Measurements from ENCODE around the gene ZNF521.
A peak's percentile ranks its signal among the peaks of the same experiment; 100 is the strongest.

The ZNF521 gene

DNA sequence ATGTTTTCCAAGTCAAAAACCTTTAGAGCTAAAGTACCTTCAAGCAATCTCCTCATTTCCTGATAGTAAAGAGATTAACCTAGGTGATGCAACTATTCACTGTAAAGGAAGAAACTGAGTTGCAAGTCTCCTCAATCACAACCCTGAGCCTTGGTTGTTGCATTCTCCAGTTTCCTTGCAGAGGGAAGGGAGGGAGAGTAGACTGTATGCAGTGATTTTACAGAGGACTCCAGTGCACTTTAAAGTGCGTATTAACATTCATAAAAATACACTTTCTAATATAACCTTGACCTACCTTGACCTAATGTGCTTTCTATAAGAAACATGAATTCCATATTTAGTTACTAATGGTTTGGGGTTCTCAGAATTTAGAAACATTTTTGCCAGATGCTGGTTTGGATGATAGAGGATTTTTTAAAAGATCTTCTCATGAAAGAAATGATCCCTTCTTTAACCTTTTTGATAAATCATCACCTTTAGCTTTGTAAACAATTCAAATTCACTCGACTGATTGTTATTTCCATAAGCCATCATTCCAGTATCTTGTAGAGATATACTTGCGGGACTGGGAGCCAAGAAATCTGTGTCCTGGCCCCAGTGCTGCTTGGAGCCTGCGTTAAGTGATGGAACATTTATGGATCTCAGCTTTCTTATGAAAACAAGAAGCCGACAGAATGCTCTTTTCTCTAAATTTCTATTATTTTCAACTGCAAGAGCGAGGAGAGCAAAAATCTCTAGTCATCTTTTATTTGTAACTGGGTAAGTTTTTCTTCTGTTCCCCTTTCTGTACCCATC, 228.3 kb downstream of the ZNF521 start:
- DNase-seq: no peak

DNA sequence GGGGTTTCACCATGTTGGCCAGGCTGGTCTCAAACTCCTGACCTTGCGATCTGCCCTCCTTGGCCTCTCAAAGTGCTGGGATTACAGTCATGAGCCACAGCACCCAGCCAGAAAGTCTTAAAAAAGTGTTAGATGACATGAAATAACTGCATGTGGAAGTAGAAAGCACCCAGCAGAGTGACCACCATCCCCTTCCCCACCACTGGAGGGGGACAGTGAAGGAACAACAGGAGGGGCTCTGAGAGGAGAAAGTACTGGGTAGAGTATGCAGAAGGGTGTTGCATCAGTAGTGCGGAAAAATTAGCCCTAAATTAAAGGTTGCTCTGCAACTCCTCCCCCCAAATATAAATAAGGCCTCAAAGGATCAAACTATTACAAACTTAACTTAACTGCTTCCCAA, 230.5 kb downstream of the ZNF521 start:
- DNase-seq: no peak

DNA sequence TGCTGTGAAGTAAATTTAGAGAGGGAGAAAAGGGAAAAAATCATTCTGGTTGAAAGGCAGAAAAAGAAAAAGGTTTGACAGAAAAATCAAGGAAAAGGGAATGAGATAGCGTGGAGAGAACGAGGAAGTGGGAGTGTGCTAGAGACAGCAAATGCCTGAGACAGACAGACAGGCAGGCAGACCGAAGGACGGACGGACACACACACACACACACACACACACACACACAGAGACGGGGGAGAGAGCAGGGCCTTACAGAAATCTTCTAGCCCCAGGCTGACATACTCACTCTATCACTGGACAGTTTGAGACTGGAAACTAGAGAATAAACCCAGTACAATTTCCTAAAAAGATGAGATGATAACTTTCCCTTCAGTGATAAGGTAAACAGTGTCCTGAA, 238.4 kb downstream of the ZNF521 start:
- no peak for DNase-seq

DNA sequence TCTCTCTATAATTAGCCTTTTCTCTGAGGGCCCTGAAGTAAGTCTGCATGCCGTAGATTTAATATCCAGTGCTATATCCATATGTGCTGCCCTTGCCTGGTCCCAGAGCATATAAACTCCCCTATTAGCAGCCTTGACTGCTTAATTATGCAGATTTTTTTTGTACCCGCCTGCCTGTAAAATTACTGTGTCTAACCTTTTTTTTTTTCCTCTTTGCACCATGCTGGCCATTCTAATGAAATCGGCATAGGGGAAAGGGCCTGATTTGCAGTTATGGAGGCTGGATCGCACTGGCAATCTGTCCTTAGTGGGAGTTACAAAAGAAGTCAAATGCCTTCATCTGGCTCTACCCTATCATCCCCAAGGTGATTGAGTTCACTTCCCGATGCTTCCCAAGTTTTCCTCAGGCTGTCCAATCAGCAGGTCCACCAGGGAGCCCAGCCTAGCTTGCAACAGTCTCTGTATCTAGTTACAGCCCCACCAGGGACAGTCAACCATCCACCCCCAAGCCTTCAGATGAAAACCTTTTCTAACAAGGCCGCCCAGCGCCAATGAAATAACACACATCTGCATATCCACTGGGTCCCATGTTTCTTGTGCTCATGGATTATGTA, 239.0 kb downstream of the ZNF521 start:
- DNase-seq: no peak

DNA sequence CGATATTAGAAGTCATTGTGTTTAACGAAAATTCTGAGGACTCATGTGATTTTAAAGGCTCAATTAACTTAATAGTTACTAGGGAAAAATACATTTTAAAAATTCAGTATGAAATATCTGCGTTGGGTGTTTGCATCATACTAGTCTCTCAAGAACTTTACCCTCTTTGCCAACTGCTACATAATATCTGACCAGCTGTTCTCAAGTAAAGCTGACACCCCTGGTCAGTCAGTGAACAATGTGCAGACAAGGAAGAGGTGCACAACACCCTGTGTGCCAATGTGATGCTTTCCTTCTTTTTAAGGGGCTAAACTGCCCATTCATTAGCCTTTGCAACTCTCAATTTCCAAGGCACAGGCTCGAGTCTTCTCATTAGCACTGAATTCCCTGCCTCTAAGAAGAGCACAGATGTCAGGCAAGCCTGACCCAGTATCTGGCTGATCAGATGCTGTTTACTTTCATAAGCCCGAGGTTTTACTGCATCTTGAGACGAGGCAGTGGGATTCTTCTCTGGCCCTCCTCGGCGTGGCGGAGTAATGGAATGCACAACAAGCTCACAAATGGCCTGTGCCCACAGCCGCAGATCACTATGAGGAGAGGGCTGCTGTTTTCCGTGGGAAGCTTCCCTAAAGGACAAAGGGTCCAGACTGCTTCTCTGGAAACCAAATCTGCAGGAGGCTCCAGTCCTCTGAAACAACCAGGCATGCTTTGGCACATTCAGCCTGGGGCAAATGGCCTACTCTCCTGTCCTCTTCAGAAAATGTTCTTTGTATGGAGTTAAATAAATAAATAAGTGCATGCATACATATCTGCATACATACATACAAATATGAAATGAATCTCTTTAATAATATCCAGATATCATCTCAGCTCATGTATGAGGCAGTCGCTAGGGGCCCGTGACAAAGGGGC, 240.3 kb downstream of the ZNF521 start:
- peak in 1 of 14 donors; percentile 76 for DNase-seq

DNA sequence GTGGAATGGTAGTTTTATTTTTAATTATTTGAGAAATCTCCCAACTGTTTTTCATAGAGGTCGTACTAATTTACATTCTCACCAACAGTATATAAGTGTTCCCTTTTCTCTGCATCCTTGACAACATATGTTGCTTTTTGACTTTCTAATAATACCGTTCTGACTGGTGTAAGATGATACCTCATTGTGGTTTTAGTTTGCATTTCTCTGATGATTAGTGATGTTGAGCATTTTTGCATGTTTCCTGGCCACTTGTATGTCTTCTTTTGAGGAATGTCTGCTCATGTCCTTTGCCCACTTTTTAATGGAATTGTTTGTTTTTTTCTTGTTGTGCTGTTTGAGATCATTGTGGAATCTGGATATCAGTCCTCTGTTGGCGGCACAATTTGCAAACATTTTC, 242.5 kb downstream of the ZNF521 start:
- DNase-seq: no peak

DNA sequence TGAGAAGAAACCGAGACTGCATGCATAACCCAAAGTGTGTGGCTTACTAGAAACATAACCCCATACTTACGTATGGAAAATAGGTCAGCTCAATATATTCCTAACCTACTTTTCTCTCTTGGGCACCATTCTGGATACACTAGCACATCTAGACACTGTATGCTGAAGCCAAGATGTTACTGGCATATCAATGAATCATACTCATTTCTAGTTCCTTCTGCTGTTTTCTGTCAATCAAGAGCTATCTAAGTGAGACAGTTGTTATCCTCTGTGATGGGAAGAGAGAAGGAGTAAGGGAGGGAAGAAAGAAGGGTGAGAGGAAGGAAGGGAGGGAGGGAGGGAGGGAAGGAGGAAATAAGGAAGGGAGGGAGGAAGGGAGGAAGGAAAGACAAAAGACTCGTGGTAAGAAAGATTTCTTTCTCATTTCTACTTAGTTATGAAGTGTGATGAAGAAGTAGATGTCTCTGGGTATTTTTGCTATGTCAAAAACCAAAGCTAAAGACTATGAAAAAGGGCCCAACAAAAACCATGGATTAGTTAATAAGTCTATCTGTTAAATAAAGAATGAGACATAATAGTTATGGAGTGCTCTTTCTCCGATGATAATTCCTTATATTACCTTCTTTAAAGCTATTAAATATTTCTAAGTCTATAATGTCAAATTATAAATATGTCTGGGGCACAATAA, 248.4 kb downstream of the ZNF521 start:
- DNase-seq: no peak

DNA sequence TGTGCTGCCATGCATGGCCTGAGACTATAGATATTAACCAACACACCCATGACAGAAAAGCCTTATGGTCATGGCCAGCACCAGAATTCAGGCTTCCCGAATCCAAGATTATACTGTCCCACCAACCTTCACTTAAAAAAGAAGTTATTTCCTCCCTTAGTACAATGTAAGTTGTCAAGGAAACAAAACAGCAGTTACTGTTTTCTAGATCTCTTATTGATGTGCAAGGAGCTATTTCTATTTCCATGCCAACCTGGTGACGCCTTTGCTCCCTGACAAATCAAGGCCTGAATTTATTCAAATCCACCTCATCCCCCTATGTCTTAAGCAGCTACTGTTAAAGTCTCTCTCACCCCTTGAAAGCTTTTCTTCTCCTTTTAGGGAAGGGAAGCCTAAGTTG, 249.3 kb downstream of the ZNF521 start:
- no peak for DNase-seq

DNA sequence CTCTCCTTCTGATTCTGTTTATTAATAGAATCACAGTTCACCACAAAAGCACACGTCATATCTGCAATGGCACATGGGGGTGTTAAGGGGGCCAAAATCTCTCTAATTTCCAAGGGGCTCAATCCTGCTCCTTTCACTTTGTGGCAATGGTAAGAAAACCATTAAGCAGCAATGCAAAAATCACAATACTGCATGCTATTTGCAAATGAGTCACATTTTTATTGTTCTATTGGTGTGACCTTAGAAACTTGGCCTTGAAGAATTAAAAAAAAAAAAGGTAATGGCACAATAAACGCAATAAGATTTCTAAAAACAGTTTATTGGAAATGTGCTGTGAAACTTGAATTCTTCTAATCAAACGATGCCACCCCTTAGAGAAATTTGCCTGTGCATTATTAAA, 251.5 kb downstream of the ZNF521 start:
- no peak for DNase-seq

DNA sequence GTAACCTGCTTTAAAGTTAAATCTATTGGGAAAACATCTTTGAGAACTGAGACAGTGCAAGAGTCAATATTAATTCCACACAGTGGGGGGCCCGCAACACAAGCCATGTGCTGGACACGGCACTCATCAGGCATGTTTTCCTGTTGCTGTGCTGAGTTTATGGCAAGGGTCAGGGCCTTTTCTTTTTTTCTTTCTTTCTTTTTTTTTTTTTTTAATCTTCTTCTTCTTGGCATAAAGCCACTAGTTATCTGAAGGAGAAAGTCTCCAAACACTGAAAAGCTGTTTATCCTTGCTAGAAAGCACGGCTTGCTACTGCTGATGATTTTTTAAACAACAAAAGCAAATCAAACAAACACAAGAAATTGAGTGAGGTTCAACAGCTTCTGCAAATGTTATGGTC, 252.1 kb downstream of the ZNF521 start:
- DNase-seq: no peak

DNA sequence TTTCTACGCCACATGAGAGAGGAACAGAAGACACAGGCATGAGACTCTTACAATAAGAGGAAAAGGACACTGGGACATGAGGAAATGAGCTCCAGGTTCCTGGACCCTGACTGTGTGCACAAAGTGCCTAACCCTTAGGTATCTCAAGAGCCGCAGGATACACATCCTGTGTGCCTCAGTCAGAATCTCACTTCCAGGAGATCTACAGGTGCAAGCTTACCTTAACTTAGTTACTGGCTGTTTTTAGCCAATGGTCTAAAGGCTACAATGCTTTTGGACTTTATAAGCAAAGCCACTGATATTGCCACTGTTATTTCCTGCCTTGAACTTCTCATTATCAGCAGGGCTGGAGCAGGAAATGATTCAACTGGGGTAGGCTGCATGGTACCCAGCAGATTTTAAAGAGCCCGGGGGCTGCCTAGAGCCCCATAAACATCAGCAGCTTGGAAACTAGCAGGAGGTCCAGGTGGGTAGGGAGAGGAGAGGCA, 254.4 kb downstream of the ZNF521 start:
- DNase-seq: peak in 1 of 14 donors; percentile 86

DNA sequence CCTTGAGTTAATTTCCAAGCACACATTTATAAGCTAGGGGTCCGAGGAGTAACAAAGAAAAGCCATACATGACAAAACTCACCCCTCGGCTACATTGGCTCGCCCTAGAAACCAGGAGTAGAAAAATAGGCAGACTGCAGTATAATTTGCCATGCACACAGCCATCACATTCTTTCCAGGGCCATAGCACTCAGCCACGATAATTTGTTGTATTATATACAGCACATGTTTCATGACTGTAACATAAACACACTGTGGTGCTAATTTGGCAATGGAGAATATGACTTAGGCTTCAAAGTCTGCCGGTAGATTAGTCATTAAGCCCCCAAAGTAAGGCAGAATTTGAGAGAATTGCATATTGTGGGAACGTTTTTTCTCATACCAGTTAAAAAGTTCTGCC, 254.9 kb downstream of the ZNF521 start:
- no peak for DNase-seq

DNA sequence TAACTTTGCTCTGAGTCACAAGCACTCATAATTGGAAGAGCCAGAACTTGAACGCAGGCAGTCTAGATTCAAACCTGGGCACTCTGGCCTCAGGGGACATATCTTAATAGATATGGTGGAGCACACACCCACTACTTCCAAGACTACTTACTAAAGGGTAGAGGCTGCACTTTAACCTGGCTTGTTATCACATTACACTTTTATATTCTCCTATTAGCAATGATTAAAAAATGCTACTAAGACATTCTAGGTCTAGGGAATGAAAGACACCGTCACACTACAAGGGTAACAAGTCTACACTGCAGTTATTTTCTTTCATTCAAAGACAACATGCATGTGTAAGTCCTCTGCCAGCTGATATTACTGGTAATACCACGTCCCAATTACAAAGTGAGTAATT, 258.8 kb downstream of the ZNF521 start:
- no peak for DNase-seq

DNA sequence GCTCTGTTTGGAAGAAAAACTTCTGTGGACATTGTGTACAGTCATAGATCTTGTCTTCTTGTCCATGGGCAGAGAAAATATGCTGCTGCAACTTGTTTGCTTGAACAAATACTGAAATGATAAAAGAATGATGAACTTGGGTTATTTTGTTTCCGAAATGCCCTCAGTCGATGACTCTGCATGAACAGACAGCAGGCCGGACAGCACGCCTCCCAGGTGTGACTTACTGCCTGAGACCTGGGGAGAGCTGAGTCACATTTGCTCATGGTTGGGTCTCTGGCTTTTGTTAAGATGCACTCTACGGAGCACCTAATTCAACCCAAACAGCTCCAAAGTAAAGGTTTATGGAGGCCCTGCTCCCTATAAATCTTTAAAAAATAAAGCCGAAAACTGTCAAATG, 262.5 kb downstream of the ZNF521 start:
- DNase-seq: no peak

DNA sequence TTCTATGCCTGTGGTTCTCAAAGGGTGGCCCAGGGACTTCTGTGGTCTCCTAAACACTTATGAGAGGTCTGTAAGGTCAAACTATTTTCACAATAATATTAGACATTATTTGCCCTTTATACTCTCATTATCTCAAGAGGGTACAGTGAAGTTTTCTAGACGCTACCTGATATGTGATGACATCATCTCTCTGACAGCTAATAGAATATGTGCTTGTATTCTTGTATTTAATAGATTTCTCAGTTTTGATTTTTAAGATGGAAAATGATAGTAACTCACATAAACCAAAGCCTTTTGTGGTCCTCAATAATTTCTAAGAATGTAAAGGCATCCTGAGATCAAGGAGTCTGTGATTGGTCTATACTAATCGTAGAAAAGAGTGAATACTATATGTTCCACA, 265.1 kb downstream of the ZNF521 start:
- no peak for DNase-seq

DNA sequence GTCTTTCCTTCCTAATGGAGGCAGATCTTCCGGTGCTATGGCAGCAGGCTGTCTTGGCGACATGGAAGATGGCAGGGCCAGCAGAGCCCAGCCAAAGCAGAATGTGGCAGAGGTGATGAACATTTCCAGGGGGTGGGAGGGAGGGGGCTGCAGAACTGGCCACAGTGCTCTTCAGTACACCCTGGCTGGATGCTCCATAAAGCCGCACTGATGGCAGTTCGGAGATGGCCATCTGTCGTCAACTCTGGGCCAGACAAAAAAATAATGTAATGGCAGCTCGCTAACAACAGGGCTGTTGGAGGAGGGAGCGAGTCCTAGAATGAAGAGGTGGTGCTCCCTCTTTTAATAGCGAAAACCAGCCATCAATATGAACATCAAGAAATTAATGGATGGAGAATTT, 271.0 kb downstream of the ZNF521 start:
- DNase-seq: peak in 1 of 14 donors; percentile 83

DNA sequence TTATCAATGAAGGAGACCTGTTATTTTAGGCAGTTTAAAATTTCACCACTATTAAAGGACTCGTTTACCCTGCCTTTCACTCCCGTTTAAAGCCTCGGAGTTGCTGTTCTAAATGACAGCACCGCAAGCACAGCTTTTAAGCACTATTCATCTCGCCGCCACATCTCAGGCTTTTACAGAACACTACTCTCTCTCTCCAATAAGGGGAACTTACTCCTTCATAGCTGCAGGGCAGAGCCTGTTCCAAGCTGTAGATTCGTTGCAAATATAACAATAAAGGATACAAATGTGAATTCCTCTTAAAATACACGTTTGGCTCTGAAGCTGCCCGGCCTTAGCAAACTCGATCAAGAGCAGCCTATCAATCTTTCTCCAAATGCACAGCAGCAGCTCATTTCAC, 271.8 kb downstream of the ZNF521 start:
- DNase-seq: no peak

DNA sequence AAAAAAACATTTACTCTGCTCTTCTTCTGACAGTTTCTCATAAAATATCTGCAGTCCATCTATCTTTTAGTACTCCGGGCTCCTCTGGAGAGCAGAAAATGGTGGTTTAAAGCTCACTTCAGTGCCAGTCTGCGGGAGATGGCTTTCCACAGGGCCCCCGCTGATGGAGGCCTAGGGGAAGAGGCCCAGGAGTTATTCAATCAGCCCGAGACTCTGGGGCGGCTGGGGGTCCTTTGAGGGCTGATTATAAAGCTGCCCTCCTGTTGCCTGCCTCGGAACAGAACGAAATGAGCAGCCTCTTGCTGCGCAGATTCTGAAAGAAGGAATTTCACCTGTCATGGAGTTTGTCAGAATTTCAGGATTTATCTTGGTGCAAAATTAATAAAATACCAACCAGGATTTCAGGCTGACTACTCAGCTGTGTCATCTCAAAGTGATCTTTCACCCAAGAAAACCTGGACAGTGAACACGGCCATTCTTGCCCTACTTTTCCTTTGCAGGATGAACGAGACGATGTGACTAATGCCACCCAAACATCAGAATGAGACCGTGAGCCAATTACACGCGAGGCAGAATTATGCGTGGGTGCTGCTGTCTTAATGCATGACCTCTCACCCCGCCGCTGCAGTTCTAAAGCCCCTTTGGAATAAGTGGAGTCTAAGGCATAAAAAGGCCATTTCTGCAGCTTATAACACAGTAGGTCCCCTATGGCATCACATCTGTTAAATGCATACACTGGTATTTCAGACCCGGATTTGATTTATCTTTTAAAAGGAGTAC, 273.8 kb downstream of the ZNF521 start:
- no peak for DNase-seq

DNA sequence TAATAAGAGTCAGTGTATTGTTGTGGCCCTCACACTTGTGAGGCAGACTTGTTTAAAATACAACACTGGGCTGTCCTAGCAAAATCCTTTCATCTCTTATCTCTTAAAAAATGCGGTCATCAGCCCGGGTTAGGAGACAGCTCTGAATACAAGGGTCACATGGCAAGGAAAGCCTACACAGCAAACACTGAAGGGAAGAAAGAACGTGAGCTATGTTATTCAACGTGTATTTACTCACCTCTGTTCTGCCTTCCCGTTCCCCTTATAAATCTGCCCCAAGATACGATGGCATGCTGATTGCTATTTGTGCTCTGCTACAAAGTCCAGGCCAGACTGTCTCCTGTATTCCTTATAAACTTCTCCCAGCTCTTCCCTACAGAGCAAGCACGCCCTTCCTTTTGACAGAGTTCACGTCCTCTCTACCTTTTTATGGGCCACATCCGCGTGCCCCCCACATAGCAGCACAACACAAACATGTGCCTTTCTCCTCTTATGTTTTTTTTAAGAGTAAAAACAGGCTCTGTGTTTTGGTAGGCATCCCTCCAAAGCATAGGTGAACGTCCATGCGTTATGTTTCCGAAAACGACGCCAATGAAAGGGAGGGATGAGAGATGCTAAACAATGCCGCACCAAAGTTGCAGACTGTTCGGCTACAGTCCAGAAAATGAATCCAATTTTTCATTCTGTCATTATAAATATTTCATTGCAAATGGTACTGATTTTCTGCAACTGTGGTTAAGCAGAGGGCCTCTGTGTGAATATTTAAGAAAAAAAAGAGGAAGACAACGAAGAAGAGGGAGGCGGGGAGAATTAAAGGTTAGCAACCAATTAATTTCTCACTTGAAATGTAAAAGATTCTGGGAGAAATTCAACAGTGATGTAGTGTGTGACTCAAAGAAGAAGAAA, 274.7 kb downstream of the ZNF521 start:
- DNase-seq: no peak

DNA sequence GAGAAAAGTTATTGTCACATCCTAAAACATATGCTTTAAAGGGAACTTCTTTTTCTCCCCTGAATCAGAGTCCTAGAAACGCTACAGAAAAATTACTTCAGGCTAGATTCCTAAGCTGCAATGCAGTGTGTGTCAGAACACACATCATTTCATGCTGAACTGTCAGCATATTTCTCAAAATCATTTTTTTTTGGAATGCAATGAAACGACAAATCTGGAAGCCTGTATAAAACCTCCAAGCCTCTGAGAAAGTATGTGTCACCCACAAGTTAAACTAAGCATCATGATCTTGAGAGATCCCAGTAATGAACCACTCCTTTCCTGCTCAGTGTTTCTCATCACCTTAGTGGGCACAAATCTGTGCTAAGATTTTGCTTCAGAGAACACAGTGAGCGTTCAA, 276.2 kb downstream of the ZNF521 start:
- DNase-seq: no peak

DNA sequence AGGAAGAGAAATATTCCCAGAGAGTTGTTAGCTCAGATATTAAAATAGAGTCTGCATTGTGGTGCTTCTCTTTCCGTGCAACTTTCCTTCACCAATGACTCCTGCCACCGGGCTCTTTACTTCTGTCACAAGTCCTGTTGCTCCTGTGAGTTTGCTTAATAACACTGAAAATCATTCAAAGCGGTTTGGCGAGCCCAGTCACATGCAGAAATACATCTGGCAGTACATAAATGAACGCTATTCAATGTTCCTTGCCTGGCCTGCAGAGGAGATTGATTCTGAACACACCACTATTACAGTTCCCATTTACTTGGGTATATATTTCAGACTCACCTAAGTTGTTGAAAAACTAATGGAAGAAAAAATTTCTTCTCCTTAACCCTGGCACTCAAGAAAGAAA, 276.6 kb downstream of the ZNF521 start:
- DNase-seq: no peak

Measured in C1 segment of cervical spinal cord (tissue), 14 donors.